Stimulated activated CD4-positive, alpha-beta T cell treated with anti-CD3 and anti-CD28 coated beads, Interleukin-1b, Interleukin-23, amount 100 ng/mL, for 24 hours (primary cell): Measurements from ENCODE around the gene CEND1.
A peak's percentile ranks its signal among the peaks of the same experiment; 100 is the strongest.

ENCODE experiments used
- DNase-seq, 4 experiments: peaks; one replicate each; pipeline ENCODE4 v3.0.0-alpha.2; 2020; ENCODE audit warnings: low read depth in 4 of 4, low spot score in 1 of 4

Gene CEND1

DNA sequence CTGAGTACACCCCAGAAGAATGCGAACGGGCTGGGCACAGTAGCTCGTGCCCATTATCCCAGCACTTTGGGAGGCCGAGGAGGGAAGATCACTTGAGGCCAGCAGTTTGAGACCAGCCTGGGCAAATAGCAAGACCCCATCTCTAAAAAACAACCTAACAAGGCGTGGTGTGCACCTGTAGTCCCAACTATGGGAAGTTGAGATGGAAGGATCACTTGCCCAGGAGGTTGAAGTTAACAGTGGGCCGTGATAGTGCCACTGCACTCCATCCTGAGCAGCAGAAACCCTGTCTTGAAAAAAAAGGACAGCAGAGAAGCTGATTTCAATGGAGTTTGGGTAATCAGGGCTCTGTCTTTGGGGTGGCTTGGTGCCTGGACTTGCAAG lies 23.2 kb upstream of the CEND1 start:
- no peak for DNase-seq

DNA sequence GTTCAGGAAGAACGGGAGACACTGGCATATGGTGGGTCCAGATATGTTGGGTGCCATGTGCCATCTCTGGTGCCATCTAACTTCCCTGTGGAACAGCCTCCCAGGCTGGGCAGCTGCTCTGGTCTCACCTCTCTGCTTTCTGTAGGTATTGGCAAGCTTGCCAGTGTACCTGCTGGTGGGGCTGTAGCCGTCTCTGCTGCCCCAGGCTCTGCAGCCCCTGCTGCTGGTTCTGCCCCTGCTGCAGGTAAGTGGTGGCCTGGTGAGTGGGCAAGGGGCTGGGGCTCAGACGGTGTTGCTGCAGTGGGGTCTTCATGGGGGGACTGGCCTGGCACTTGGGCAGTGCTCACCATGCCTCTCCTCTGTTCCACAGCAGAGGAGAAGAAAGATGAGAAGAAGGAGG lies 22.5 kb upstream of the CEND1 start:
- DNase-seq, result no peak

GRCh38 chr11:811446-812245 lies 21.8 kb upstream of the CEND1 start:
- DNase-seq, result no peak

DNA sequence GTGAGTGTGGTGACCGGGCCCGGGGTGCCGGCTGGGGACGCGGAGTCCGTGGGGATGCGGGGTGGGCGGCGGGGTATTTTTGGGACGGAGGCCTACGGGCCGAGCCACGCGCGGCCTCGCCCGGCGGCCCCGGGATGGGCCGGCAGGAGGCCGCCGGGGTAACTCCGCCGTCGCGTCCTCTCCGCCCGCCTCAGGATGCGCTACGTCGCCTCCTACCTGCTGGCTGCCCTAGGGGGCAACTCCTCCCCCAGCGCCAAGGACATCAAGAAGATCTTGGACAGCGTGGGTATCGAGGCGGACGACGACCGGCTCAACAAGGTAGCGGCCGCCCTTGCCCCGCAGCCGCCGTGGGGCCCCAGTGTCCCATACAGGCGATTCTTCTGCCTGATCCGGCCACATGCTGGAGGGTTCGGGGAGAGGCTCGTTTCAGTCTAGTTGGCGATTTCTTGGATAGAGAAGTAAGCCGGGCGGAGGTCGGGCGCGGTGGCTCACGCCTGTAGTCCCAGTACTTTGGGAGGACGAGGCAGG lies 20.2 kb upstream of the CEND1 start:
- DNase-seq, result no peak

GRCh38 chr11:809287-810039 lies 19.6 kb upstream of the CEND1 start, which contains the start of gene RPLP2:
RPLP2 (plus strand) TSS chr11:809967; CDS start chr11:810235, 268 bp downstream.
- peak; percentile 96 to 97 (median 97) for DNase-seq

DNA sequence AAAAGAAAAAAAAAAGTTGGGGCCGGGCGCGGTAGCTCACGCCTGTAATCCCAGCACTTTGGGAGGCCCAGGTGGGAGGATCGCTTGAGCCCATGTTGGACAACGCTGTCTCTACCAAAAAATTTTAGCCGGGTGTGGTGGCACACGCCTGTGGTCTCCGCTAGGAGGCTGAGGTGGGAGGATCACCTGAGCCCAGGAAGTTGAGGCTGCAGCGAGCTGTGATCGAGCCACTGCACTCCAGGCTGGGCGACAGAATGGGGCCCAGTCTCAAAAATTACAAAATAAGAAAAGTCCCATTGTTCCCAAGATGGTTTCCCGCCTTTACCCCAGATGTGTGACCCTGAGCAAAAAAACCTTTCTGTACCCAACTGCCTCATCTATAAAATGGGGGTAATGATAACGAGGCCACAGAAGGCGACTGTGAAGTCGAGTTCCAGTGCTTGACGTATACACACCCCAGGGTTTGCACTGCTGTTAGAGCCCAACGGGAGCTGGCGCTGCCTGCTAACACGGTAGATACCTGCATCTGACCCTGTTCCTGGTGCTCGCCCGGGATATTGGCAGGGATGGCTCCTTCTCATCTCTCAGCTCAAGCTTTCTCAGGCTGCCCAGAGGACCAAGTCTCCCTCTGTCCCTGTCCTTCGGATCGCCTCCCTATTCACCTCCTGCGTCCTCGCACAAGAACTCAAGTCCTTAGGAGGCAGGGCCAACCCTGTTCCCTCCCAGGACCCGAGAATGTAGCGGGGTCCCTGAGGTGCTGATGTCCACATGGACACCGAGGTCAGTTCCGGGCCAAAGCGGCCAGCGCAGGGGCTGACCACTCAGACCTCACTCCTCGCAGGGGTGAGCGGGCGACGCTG lies 18.8 kb upstream of the CEND1 start:
- no peak for DNase-seq

DNA sequence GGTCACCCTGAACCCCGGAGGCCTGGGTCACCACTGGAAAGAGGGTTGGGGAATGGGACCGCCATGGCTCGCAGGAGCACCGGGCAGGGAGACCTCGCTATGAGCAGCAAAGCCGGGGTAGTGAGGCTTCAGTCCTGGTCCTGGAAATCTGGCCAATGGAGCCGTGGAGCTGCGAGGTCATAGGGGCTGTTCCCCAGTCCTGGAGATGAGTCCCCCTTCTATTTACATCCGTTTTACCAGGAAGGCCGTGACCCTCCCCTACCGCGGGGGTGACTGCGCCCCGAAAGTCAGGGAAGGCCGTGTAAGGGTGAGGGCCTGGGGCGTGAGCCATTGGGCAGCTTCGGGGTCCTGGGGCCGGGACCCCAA lies 14.7 kb upstream of the CEND1 start:
- no peak for DNase-seq

- DNase-seq, result no peak
These were observed 14.1 kb upstream of the CEND1 start for GRCh38 chr11:803770-804598.

DNA sequence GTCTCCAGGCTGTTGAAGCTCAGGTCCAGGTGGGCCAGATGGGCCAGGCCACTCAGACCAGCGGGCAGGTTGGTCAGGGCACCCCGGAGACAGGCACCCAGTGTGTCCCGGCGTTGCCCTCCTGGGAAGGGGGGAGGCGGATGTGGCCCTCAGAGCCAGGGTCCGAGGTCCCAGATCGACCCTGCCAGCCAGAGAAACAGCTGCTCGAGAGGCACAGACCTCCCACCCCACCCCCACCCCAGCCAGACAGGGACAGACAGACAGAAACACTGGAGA lies 13.5 kb upstream of the CEND1 start:
- DNase-seq, result no peak

DNA sequence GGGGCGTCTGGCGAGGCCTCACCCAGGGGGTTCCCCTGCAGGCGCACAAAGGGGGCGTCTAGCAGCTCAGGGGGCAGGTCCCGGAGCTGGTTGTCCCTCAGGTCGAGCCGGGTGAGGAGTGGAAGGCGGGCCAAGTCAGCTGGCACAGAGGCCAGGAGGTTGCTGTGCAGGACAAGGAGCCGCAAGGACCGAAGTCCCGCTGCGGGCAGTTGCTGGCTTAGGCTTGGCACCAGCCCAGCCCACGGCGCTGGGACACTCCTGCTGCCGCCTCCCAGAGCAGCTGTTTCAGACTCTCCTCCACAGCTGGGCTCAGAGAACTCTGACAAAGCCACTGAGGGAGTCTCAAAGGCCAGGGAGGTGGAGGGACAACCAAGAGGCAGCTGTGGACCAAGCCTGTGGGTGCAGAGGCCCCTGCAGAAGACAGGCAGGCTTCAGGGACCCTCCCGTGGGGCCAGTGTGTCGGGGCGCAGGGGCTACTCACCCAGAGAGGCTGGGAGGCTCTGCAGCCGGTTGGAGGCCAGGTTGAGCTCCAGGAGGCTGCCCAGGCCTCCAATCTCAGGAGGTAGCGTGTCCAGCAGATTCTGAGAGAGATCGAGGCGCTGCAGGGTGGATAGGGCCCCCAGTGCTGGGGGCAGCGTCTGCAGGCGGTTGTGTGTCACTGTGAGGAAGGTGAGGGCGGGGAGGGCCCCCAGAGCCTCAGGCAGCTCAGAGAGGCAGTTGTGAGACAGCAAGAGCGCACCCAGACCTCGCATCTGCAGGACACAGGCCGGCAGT lies 13.0 kb upstream of the CEND1 start:
- DNase-seq, result no peak

GRCh38 chr11:802018-802617 lies 12.2 kb upstream of the CEND1 start:
- DNase-seq, result no peak

- DNase-seq, result no peak
These were observed 11.3 kb upstream of the CEND1 start for GRCh38 chr11:801097-801780.

DNA sequence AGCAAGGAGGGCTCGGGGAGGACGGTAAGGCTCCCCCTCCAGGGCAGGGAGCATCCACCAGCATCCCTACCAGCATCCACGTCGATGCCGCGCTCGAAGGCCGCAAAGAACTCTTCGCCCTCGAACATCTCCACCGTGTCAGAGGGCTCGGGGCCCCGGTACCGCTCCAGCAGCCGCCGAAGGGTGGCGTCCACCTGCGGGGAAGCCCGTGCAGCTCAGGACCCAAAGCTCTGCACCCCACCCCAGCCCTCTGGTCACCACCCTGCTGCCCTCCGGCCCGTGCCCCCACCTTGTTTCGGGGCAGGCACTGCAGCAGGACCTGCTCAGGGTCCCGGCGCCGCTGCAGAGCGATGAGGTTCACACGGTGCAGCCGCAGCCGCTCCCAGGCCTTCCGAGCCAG lies 10.6 kb upstream of the CEND1 start:
- no peak for DNase-seq

DNA sequence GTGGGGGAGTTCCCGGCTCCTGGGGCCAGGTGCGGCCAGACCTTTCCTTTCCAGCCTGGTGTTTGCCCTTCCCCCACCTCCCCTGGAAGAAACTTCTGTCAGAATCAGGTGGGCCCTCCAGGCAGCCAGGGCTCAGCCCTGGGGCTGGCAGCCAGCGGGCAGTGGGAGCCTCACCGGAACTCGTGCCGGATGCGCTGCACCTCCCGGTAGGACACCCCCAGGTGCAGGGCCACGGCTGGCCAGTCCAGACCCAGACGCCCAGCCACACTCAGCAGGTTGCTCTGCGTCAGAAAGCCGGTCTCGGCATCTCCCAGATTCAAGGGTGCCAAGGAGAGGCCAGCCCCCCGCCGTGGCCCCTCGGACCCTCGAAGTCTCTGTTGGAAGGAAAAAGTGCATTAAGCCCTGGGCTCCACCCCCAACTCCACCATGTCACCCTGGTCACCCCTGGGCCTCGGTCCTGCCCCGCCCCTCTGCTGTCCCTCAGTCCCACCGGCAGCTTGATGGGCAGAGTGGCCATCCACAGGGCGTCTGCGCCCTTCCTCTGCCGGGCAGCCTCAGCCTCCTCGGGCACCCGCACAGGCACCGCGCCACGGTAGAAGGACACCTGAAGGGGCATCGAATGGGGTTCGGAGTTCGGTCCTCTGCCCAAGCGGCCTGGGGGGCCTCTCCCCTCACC lies 9.9 kb upstream of the CEND1 start:
- no peak for DNase-seq

DNA sequence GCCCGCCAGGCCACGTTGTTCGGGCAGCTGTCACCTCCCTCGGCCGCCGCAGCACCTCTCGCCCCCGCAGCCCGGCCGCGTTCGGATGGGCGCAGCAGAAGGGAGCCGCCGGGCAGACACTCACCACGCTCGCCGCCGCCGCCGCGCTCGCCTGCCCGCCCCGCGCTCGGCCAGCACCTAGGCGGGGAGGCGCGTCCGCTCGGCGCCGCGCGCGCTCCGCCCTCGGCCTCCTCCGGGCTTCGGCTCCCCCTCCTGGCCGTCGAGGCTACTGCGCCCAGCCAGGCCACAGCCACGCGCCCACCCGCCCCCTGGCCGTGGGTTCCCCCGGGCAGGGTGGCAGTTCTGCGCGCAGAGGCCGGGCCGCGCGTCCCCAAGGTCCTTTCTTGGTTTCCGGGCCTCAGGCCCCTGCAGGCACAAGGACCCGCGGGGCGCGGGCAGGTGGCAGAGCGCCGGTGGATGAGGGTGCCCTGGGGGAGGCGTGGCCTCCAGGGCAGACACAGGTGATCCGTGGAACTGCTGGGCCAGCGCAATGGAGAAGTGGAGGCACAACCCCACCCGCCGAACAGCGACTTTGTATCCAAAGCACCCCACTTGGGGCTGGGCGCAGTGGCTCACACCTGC lies 8.3 kb upstream of the CEND1 start, which contains the start of gene SLC25A22:
Gene SLC25A22 (minus strand): TSS at position 189 of the 621 bp plus-strand sequence. CDS start 3,275 bp downstream, outside the sequence.
- peak; percentile 59 to 78 (median 73) for DNase-seq

- peak in 2 of 4 experiments; percentile 67 to 77 for DNase-seq
These were observed 7.6 kb upstream of the CEND1 start for GRCh38 chr11:797296-798092.
